ENCODE results near the gene TEDC2. TPM values are rescaled to one million over a fixed set of nuclear protein-coding genes. Genes with fewer than 3 reads are reported as not detected.

The TEDC2 gene
- total RNA-seq, 1 experiment from 2014 or later: 45.4 TPM

DNA sequence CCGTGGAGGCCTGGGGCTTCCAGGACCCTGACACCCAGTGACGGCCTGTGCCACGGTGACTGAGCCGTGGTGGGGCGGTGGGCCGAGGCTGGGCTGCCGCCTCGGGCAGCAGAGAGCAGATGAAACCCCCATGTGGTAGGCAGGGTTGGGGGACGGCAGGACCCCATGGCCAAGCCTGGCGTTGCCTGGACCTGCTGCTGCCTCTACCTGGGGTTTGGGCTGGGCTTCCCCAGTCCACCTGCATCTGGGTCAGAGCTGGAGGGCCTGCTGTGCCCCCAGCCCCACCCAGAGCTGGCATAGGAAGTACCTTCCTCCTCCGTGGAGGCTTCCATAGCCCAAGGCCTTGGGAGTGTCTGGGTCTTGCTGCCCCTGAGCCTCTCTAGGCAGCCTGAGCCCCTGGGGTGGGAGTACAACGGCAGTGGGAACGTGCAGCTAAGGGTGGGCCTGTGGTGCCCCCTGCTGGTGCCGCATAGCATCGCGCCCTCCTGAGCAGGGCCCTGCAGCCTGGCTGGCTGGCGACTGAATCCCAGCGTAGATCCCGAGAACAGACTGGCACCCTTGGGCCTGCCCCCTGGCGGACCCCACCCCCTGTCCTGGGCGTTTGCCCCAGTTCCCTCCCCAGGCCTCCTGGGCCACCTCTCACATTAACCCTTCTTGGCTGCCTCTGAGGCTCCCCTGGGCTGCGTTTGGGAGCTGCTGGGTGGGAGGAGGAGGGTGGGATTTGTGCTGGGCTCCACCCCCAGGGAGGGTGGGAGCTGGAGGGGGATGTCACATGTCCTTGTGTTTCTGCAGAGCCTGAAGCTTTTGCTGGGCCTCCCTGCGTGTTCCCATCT, 41.2 kb downstream of the TEDC2 start:
- Histone ChIP-seq H3K4ac (ENCODE audit: low read depth, low read length) (no peak overlapping the region), H2AFZ (ENCODE audit: low read length) (no peak overlapping the region), H3K27ac (ENCODE audit: insufficient read length, low read depth, low read length) (no peak overlapping the region)

More for the DNA sequence above, 41.2 kb downstream of the TEDC2 start:
- Histone ChIP-seq H4K91ac (ENCODE audit: insufficient read length, low read depth, low read length) (no peak overlapping the region), H3K4me2 (ENCODE audit: insufficient read depth, insufficient read length, low read length) (peak overlapping the region; percentile 25), H2BK12ac (ENCODE audit: insufficient read length, low read depth, low read length) (no peak overlapping the region), H3K9ac (ENCODE audit: extremely low read depth, insufficient read length, low read length) (no peak overlapping the region), H3K9me3 (ENCODE audit: control insufficient read depth, low read depth, low read length) (no peaks in the 10 kb centered on the region), H4K8ac (replicated peaks; ENCODE audit: insufficient read length, low read depth, low read length) (no peak overlapping the region), H3K14ac (ENCODE audit: insufficient read depth, low read length) (0 out of 2 replicates have a peak overlapping the region, but pooled peaks have one; percentile 11), H2BK120ac (ENCODE audit: low read depth, low read length, poor library complexity, severe bottlenecking) (no peak overlapping the region), H4K20me1 (ENCODE audit: control insufficient read depth, insufficient read depth, insufficient read length) (no peaks in the 10 kb centered on the region), H3K18ac (ENCODE audit: insufficient read length, low read depth, low read length) (no peak overlapping the region), H3K79me2 (ENCODE audit: insufficient read depth, low read length) (no peaks in the 10 kb centered on the region), H2AK5ac (ENCODE audit: insufficient read length, low read length) (no peak overlapping the region), H4K5ac (ENCODE audit: insufficient read length, low read depth, low read length) (no peak overlapping the region), H3K4me1 (ENCODE audit: insufficient read depth, low read length) (no peaks in the 10 kb centered on the region), H3K56ac (ENCODE audit: insufficient read length, low read depth, low read length) (no peak overlapping the region), H3K27me3 (ENCODE audit: insufficient read depth, low read length) (no peaks in the 10 kb centered on the region), H3K23me2 (ENCODE audit: insufficient read length, low read depth, low read length, poor library complexity, severe bottlenecking) (peaks cover 3% of the 10 kb centered on the region), H2BK20ac (ENCODE audit: low read depth, low read length, poor library complexity, severe bottlenecking) (no peak overlapping the region), H3K79me1 (ENCODE audit: insufficient read depth, low read depth, low read length, poor library complexity, severe bottlenecking) (no peaks in the 10 kb centered on the region), H2BK15ac (ENCODE audit: low read depth, low read length) (no peak overlapping the region), H3K23ac (ENCODE audit: insufficient read length, low read depth, low read length) (no peak overlapping the region), H2BK5ac (ENCODE audit: insufficient read length, low read length) (no peak overlapping the region), H3T11ph (ENCODE audit: low read length) (no peak overlapping the region)
- Mint-ChIP-seq H3K9me3 (no peaks in the 10 kb centered on the region), H3K4me3 (peak overlapping the region; percentile 45 to 68; a peak in 4 of 5 replicates), H3K4me1 (peaks cover 3 to 5% of the 10 kb centered on the region in 2 experiments), H3K27ac (no peak overlapping the region), H3K36me3 (ENCODE audit: insufficient read depth in 1 of 3, low read depth in 3 of 3) (peaks cover 0 to 12% (median 4%) of the 10 kb centered on the region in 3 experiments; a peak in 4 of 7 replicates), H3K27me3 (ENCODE audit: low read depth) (no peaks in the 10 kb centered on the region)
- TF ChIP-seq, protein P1, sequence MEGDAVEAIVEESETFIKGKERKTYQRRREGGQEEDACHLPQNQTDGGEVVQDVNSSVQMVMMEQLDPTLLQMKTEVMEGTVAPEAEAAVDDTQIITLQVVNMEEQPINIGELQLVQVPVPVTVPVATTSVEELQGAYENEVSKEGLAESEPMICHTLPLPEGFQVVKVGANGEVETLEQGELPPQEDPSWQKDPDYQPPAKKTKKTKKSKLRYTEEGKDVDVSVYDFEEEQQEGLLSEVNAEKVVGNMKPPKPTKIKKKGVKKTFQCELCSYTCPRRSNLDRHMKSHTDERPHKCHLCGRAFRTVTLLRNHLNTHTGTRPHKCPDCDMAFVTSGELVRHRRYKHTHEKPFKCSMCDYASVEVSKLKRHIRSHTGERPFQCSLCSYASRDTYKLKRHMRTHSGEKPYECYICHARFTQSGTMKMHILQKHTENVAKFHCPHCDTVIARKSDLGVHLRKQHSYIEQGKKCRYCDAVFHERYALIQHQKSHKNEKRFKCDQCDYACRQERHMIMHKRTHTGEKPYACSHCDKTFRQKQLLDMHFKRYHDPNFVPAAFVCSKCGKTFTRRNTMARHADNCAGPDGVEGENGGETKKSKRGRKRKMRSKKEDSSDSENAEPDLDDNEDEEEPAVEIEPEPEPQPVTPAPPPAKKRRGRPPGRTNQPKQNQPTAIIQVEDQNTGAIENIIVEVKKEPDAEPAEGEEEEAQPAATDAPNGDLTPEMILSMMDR (conservative IDR thresholded peaks at IDR 0.05): peak; percentile 99; the same call in 2 of the 3 replicates
- no CpG with 5 or more reads among the region's 23 CpGs for WGBS (ENCODE audit: extremely low coverage, insufficient read length, low lambda C conversion rate)
- DNase-seq: peak; percentile 94

Data from H9 (cell line).